K562 (cell line): ENCODE measurements around the gene TMEM132D. TPM values are rescaled to one million over a fixed set of nuclear protein-coding genes. Genes with fewer than 3 reads are reported as not detected.
A peak's percentile ranks its signal among the peaks of the same experiment; 100 is the strongest.

Experiments
- ATAC-seq: fragments of 200-7000 bp; cut with Tn5 transposase; 3 replicates; pipeline ENCODE4 v1.9.1; 2020; ENCODE audit warnings: moderate library complexity
- BruUV-seq: library from RNA; stranded (reverse); fragments of 400-500 nt; replicated peaks from 2 replicates; lab custom pipeline; 2021; lab: Mats Ljungman, UMichigan
- CTCF ChIA-PET: fragments of 300-600 bp; formaldehyde crosslinking; extraction: SDS; loops from one replicate; lab custom pipeline; 2021; ENCODE audit warnings: low intra/inter-chr PET ratio; lab: Yijun Ruan, JAX
- POLR2A ChIA-PET: fragments of 300-600, 350-650 bp; sonication (Branson Sonifier 250); formaldehyde crosslinking; extraction: SDS; loops from one replicate; lab custom pipeline; 2021; ENCODE audit warnings: antibody characterized with exemption, inconsistent platforms; lab: Yijun Ruan, JAX
- DNase-seq, 4 experiments: peaks; one replicate each; pipeline versions ENCODE4 v3.0.0 to v3.0.0-alpha.2; 2011 to 2018; ENCODE audit warnings: low spot score in 3 of 4, mixed read lengths in 3 of 4; ENCODE audit errors: extremely low read depth in 1 of 4
- FAIRE-seq: peaks from 2 replicates; lab custom pipeline; 2011; peaks lifted over from hg19 to GRCh38; lab: Jason Lieb, UNC
- H2AFZ ChIP-seq: 2 replicates; pipeline ENCODE4 v1.6.0; 2011; ENCODE audit warnings: low read depth, low read length, control low read depth, inconsistent platforms
- H3K27ac ChIP-seq: fragments of 200-600 bp; 3 replicates; pipeline ENCODE4 v1.8.0; 2011; ENCODE audit warnings: low read depth, mild to moderate bottlenecking, control low read depth, inconsistent platforms, low read length, moderate library complexity, mixed read lengths; ENCODE audit errors: extremely low read depth
- H3K27me3 ChIP-seq, 2 experiments: fragments of 300-600 bp in 1 of 2; 2 replicates in 1 of 2; 3 replicates in 1 of 2; pipeline versions ENCODE4 v1.6.0 to v1.8.0; 2011; ENCODE audit warnings: inconsistent platforms in 2 of 2, low read length in 2 of 2, mild to moderate bottlenecking in 1 of 2, mixed read lengths in 1 of 2, moderate library complexity in 1 of 2; ENCODE audit not compliant: control insufficient read depth in 2 of 2, insufficient read depth in 2 of 2
- H3K36me3 ChIP-seq: fragments of 300-600 bp; 3 replicates; pipeline ENCODE4 v1.8.0; 2011; ENCODE audit warnings: mild to moderate bottlenecking, low read length, inconsistent platforms; ENCODE audit not compliant: control insufficient read depth, insufficient read depth
- H3K4me1 ChIP-seq, 2 experiments: fragments of 200-600 bp in 1 of 2; replicated peaks in 1 of 2; 2 replicates in 1 of 2; 3 replicates in 1 of 2; pipeline versions ENCODE4 v1.5.1 to v1.8.0; 2011; ENCODE audit warnings: inconsistent platforms in 2 of 2, low read length in 2 of 2, mild to moderate bottlenecking in 1 of 2, mixed read lengths in 1 of 2, moderate library complexity in 1 of 2; ENCODE audit not compliant: control insufficient read depth in 2 of 2, insufficient read depth in 2 of 2
- H3K4me2 ChIP-seq: 2 replicates; pipeline ENCODE4 v1.6.1; 2011; ENCODE audit warnings: low read length, control low read depth, inconsistent platforms, mixed read lengths; ENCODE audit not compliant: insufficient read depth
- H3K4me3 ChIP-seq: fragments of 200-600 bp; sonication (generic), shearing (Covaris generic); 2 replicates; pipeline ENCODE4 v1.5.1; 2016; ENCODE audit warnings: control low read depth, inconsistent platforms
- H3K79me2 ChIP-seq: fragments of 200-600 bp; 3 replicates; pipeline ENCODE4 v1.8.0; 2011; ENCODE audit warnings: low read length, inconsistent platforms; ENCODE audit not compliant: control insufficient read depth, insufficient read depth
- H3K9ac ChIP-seq, 2 experiments: 2 replicates each; pipeline versions ENCODE4 v1.6.0 to v1.6.1; 2011; ENCODE audit warnings: low read depth in 2 of 2, low read length in 2 of 2, control low read depth in 1 of 2, inconsistent platforms in 1 of 2, mild to moderate bottlenecking in 1 of 2, mixed read lengths in 1 of 2; ENCODE audit not compliant: insufficient read depth in 1 of 2
- H3K9me1 ChIP-seq: one replicate; pipeline ENCODE4 v1.6.0; 2011; ENCODE audit warnings: inconsistent platforms, mild to moderate bottlenecking, low read length, moderate library complexity; ENCODE audit not compliant: control insufficient read depth, insufficient read depth
- H3K9me3 ChIP-seq: replicated peaks from 2 replicates; pipeline ENCODE4 v1.5.1; 2011; ENCODE audit warnings: low read depth, low read length, inconsistent platforms; ENCODE audit not compliant: control insufficient read depth, insufficient read depth
- H4K20me1 ChIP-seq: replicated peaks from 2 replicates; pipeline ENCODE4 v1.6.1; 2011; ENCODE audit warnings: low read length, inconsistent platforms, mixed read lengths; ENCODE audit not compliant: control insufficient read depth, insufficient read depth
- CBX5 ChIP-seq: IDR thresholded peaks from 2 replicates; pipeline ENCODE4 v1.6.1; 2014; ENCODE audit warnings: low read depth, borderline replicate concordance
- CCNT2 ChIP-seq: IDR thresholded peaks from 2 replicates; pipeline ENCODE4 v1.6.1; 2011; ENCODE audit warnings: borderline replicate concordance, low read depth, mild to moderate bottlenecking, moderate library complexity, mixed read lengths, low read length; ENCODE audit not compliant: insufficient read length; ENCODE audit errors: extremely low read depth
- CTCF ChIP-seq, 3 experiments: IDR thresholded peaks in 2 of 3; conservative IDR thresholded peaks in 1 of 3; 2 replicates each; pipeline ENCODE4 v1.5.1; 2011 to 2012; ENCODE audit warnings: low read length in 3 of 3, mild to moderate bottlenecking in 3 of 3, control low read depth in 2 of 3, improper control_type of control experiment in 1 of 3, inconsistent platforms in 1 of 3, low read depth in 1 of 3, mixed read lengths in 1 of 3, moderate library complexity in 1 of 3; ENCODE audit not compliant: insufficient read depth in 2 of 3
- FOXP1 ChIP-seq: sonication (generic); formaldehyde crosslinking; IDR thresholded peaks from 2 replicates; pipeline ENCODE4 v1.8.0; 2022; ENCODE audit warnings: mild to moderate bottlenecking, missing genetic modification reagents
- MED1 ChIP-seq: sonication (generic); formaldehyde crosslinking; IDR thresholded peaks from 2 replicates; pipeline ENCODE4 v1.8.1; 2023; ENCODE audit warnings: missing genetic modification reagents, borderline replicate concordance
- RAD21 ChIP-seq, 2 experiments: fragments of 250-450 bp in 1 of 2; fragments of 450-650 bp in 1 of 2; sonication (Bioruptor Pico) in 1 of 2; formaldehyde crosslinking in 1 of 2; IDR thresholded peaks in 1 of 2; conservative IDR thresholded peaks in 1 of 2; 2 replicates each; pipeline versions ENCODE4 v1.4.0 to v1.8.0; 2020 to 2022; ENCODE audit warnings: mild to moderate bottlenecking in 2 of 2, moderate library complexity in 1 of 2
- SIN3B ChIP-seq: fragments of 450-650 bp; IDR thresholded peaks from 2 replicates; pipeline ENCODE4 v1.6.1; 2017; ENCODE audit warnings: low read depth, mild to moderate bottlenecking, moderate library complexity
- SMC3 ChIP-seq: conservative IDR thresholded peaks from 2 replicates; pipeline ENCODE4 v1.6.1; 2011; ENCODE audit warnings: low read depth, low read length, improper control_type of control experiment; ENCODE audit not compliant: insufficient read depth
- ZFP36 ChIP-seq: fragments of 150-350 bp; IDR thresholded peaks from 2 replicates; pipeline ENCODE4 v1.6.1; 2018; ENCODE audit warnings: low read length, low read depth; ENCODE audit not compliant: partially characterized antibody
- ZNF695 ChIP-seq: fragments of 450-650 bp; formaldehyde crosslinking; IDR thresholded peaks from 2 replicates; pipeline ENCODE4 v1.4.0; 2020; ENCODE audit warnings: mild to moderate bottlenecking, moderate library complexity
- WGBS: fragments of 100-300 bp; shearing (Covaris generic); methylation state at CpG from one replicate; pipeline ENCODE4 v1.1.6; 2016; ENCODE audit warnings: low coverage, mixed read lengths; ENCODE audit not compliant: insufficient coverage; ENCODE audit errors: missing lambda C conversion rate; 5-methylcytosine and 5-hydroxymethylcytosine counted together
- in situ Hi-C: fragments of 300-500 bp; cut with MboI; formaldehyde crosslinking; loops from 4 replicates; pipeline ENCODE4 v1.15.0; 2018; ENCODE audit warnings: inconsistent platforms, mixed read lengths
- intact Hi-C: fragments of 100-400 bp; cut with micrococcal nuclease; formaldehyde crosslinking; loops from 2 replicates; pipeline ENCODE4 v1.14.2; 2022
- polyA plus RNA-seq, 8 experiments: library from polyadenylated mRNA; depleted of rRNA in 4 of 8; stranded (reverse) in 5 of 8; unstranded in 3 of 8; fragments of >200 nt; fragmentation: Nextera tagmentation in 2 of 8; fragmentation: Illumina TruSeq in 1 of 8; extraction: Ambion mirVana in 2 of 8; extraction: Trizol in 1 of 8; gene quantifications; 2 replicates each; pipeline versions ENCODE4 v1.2.1 to v1.2.3, GENCODE V29; 2011 to 2014; ENCODE audit warnings: inconsistent platforms in 1 of 8, missing spikeins in 1 of 8
- total RNA-seq, 7 experiments: library from RNA; depleted of rRNA in 6 of 7; stranded (reverse); fragments of >200 nt in 6 of 7; fragmentation: Illumina TruSeq in 2 of 7; extraction: Trizol in 2 of 7; gene quantifications; 2 replicates each; pipeline versions ENCODE4 v1.2.1 to v1.2.3, GENCODE V29; 2011 to 2021; ENCODE audit warnings: low replicate concordance in 1 of 7

TMEM132D gene
- total and polyA plus RNA-seq, 9 of the 15 experiments (the other 6 are each of a cell fraction or from before 2014, with no cell fraction given) = not detected

DNA sequence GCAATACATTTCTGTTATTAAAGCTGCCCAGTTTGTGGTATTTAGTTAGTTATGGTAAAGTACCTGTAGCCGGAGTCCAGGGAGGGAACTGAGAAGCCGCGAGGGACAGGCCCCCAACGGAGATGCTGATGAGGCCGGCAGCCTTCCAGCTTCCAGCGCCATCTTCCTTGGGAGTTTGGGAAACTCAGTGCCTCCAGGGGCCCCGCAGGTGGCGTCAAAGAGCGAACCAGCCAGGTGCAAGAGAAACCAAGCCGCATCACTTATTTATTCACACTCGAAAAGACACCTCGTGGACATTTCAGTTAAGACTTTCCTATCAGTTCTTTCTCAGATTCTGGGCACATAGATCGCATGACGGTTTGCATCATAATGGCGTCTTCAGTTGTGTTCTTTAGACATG is 833.9 kb downstream of the TMEM132D start:
- no peaks in the 10 kb centered on the region for H3K9me1 ChIP-seq
- no TSS peak for BruUV-seq
- H3K27me3 ChIP-seq = peaks cover 9 to 69% of the 10 kb centered on the region in 2 experiments; a peak in 4 of 5 replicates
- 2% methylated on average over 15 of the region's 15 CpGs for WGBS
- no peaks in the 10 kb centered on the region for H3K4me1 ChIP-seq
- no peaks in the 10 kb centered on the region for H3K9me3 ChIP-seq
- H3K36me3 ChIP-seq = no peaks in the 10 kb centered on the region
- intact Hi-C loops = no loop called here
- no peaks in the 10 kb centered on the region for H3K79me2 ChIP-seq
- no peak overlapping the region for H3K9ac ChIP-seq
- no peak overlapping the region for H3K4me3 ChIP-seq
- in situ Hi-C loops = no loop called here
- no peaks in the 10 kb centered on the region for H4K20me1 ChIP-seq
- ATAC-seq (peak; percentile 80), FAIRE-seq (no peak), DNase-seq (peak; percentile 24 to 53 (median 36))
- no peak overlapping the region for H3K4me2 ChIP-seq
- TF ChIP-seq SMC3 (0 out of 2 replicates have a peak, but pooled peaks have one; percentile 3), ZFP36 (no peak), SIN3B (no peak), RAD21 (CRISPR knock-in tag; conservative IDR thresholded peaks at IDR 0.05 in 1 of 2, IDR thresholded peaks at IDR 0.05 in 1 of 2) (peak in 1 of 2 experiments; percentile 23; a peak in 2 of 4 replicates), ZNF695 (CRISPR knock-in tag) (no peak), CCNT2 (no peak), FOXP1 (CRISPR knock-in tag) (no peak), CBX5 (no peak), MED1 (no peak), CTCF (IDR thresholded peaks at IDR 0.05 in 2 of 3, conservative IDR thresholded peaks at IDR 0.05 in 1 of 3; ENCODE audit: insufficient read depth in 2 of 3, low read depth in 1 of 3, low read length in 3 of 3) (peak; percentile 39 to 63 (median 45); a peak in 5 of 6 replicates)
- no peak overlapping the region for H2AFZ ChIP-seq
- POLR2A ChIA-PET = no interaction called here
- H3K27ac ChIP-seq = no peak overlapping the region
- CTCF ChIA-PET = interaction anchor here (1.2 kb wide), 1 partner anchor 841 kb away, joined by 3 read pairs; no protein-coding TSS in a partner anchor
